Mammary epithelial cell (primary cell): ENCODE data around the gene BRD3.

Experiments used
- CTCF ChIP-seq, 2 donors: IDR thresholded peaks in 1 of 2; conservative IDR thresholded peaks in 1 of 2; 2 replicates each; pipeline ENCODE4 v1.5.1; 2011 to 2012; ENCODE audit warnings: inconsistent platforms in 2 of 2, low read length in 2 of 2, mild to moderate bottlenecking in 2 of 2, control low read depth in 1 of 2, low read depth in 1 of 2; ENCODE audit not compliant: insufficient read depth in 1 of 2; ENCODE audit errors: extremely low read depth in 1 of 2
- EZH2 ChIP-seq: IDR thresholded peaks from 2 replicates; pipeline ENCODE4 v1.6.1; 2012; ENCODE audit warnings: low read length, inconsistent platforms, borderline replicate concordance

GRCh38 chr9:134068744-134069479 lies 1.1 kb upstream of the BRD3 start:
- TF ChIP-seq CTCF (conservative IDR thresholded peaks at IDR 0.05 in 1 of 2, IDR thresholded peaks at IDR 0.05 in 1 of 2; ENCODE audit: extremely low read depth in 1 of 2, insufficient read depth in 1 of 2, low read depth in 1 of 2, low read length in 2 of 2) (no peak), EZH2 (no peak)
